Measurements from ENCODE around the gene AKT1. TPM values are rescaled to one million over a fixed set of nuclear protein-coding genes. Genes with fewer than 3 reads are reported as not detected.
A peak's percentile ranks its signal among the peaks of the same experiment; 100 is the strongest.
"Not testable (repeated sequence)": the region's sequence is repeated elsewhere in the genome, so short reads cannot be mapped to it uniquely, and the experiment has no call there.

The AKT1 gene
- total and polyA plus RNA-seq, 7 donors: 86.2 to 180 (median 116) TPM

- peak; percentile 34 for DNase-seq
- WGBS, 2 donors: 84 to 88% methylated on average over 9 of the region's 9 CpGs
- Histone ChIP-seq H3K27ac (no peak overlapping the region), H3K4me1 (peaks cover 0 to 45% (median 39%) of the 10 kb centered on the region in 4 donors), H3K4me3 (no peak overlapping the region), H3K9me3 (no peaks in the 10 kb centered on the region), H3K27me3 (no peaks in the 10 kb centered on the region), H3K36me3 (no peaks in the 10 kb centered on the region)
- intact Hi-C loops (cut with DNase I): no loop called here
- TF ChIP-seq EP300 (IDR thresholded peaks at IDR 0.05) (no peak), POLR2AphosphoS5 (IDR thresholded peaks at IDR 0.05) (no peak), CTCF (IDR thresholded peaks at IDR 0.05) (no peak), POLR2A (IDR thresholded peaks at IDR 0.05) (no peak)
Observed at GRCh38 chr14:104818714-104819161, 23.2 kb upstream of the AKT1 start.

GRCh38 chr14:104817930-104818713, 22.6 kb upstream of the AKT1 start:
- Histone ChIP-seq H3K27me3 (no peaks in the 10 kb centered on the region), H3K9me3 (no peaks in the 10 kb centered on the region), H3K36me3 (no peaks in the 10 kb centered on the region), H3K4me1 (peaks cover 0 to 50% (median 39%) of the 10 kb centered on the region in 4 donors), H3K27ac (no peak overlapping the region), H3K4me3 (no peak overlapping the region)
- TF ChIP-seq POLR2A (IDR thresholded peaks at IDR 0.05): no peak
- TF ChIP-seq POLR2AphosphoS5 (IDR thresholded peaks at IDR 0.05): no peak
- TF ChIP-seq CTCF (IDR thresholded peaks at IDR 0.05): no peak
- TF ChIP-seq EP300 (IDR thresholded peaks at IDR 0.05): no peak
- peak; percentile 64 for DNase-seq
- 89 to 95% methylated on average over 8 of the region's 8 CpGs for WGBS, 2 donors
- intact Hi-C loops (cut with DNase I): no loop called here

- no peaks in the 10 kb centered on the region for H3K27me3 ChIP-seq
- no peak for TF ChIP-seq POLR2AphosphoS5 (IDR thresholded peaks at IDR 0.05)
- peak overlapping the region; percentile 93 to 98 (median 95) for H3K27ac ChIP-seq
- WGBS, 2 donors: 5% methylated on average over 8 of the region's 8 CpGs
- no peaks in the 10 kb centered on the region for H3K36me3 ChIP-seq
- DNase-seq: peak; percentile 74
- no peaks in the 10 kb centered on the region for H3K9me3 ChIP-seq
- intact Hi-C loops (cut with DNase I): no loop called here
- H3K4me3 ChIP-seq: peak overlapping the region; percentile 73 to 89 (median 83)
- H3K4me1 ChIP-seq: peaks cover 0 to 48% (median 38%) of the 10 kb centered on the region in 4 donors
Observed at GRCh38 chr14:104816616-104816884, 21.0 kb upstream of the AKT1 start.

- H3K27me3 ChIP-seq; H3K36me3 ChIP-seq; H3K9me3 ChIP-seq; intact Hi-C loops (cut with DNase I): not testable (repeated sequence)
- peak; percentile 46 for DNase-seq
- peak overlapping the region in 3 of 4 donors; percentile 73 to 89 (median 82) for H3K4me3 ChIP-seq
- peaks cover 0 to 34% (median 27%) of the 10 kb centered on the region in 4 donors for H3K4me1 ChIP-seq
- peak overlapping the region; percentile 93 to 98 (median 95) for H3K27ac ChIP-seq
- WGBS, 2 donors: 87 to 91% methylated on average over 15 of the region's 15 CpGs
Observed at GRCh38 chr14:104814701-104815100, 19.2 kb upstream of the AKT1 start.

- H3K4me1 ChIP-seq: peaks cover 0 to 34% (median 27%) of the 10 kb centered on the region in 4 donors
- H3K27me3 ChIP-seq: no peaks in the 10 kb centered on the region
- intact Hi-C loops (cut with DNase I): no loop called here
- H3K4me3 ChIP-seq: no peak overlapping the region
- TF ChIP-seq CTCF (IDR thresholded peaks at IDR 0.05) (no peak), EP300 (IDR thresholded peaks at IDR 0.05) (no peak), POLR2AphosphoS5 (IDR thresholded peaks at IDR 0.05) (no peak)
- H3K36me3 ChIP-seq: no peaks in the 10 kb centered on the region
- H3K27ac ChIP-seq: no peak overlapping the region
- DNase-seq: peak; percentile 29
- WGBS, 2 donors: 88 to 90% methylated on average over 7 of the region's 7 CpGs
- H3K9me3 ChIP-seq: no peaks in the 10 kb centered on the region
Observed at GRCh38 chr14:104813286-104813685, 17.7 kb upstream of the AKT1 start.

- no peak for DNase-seq
- no peaks in the 10 kb centered on the region for H3K27me3 ChIP-seq
- intact Hi-C loops (cut with DNase I): no loop called here
- H3K27ac ChIP-seq: no peak overlapping the region
- H3K4me1 ChIP-seq: peaks cover 0 to 26% (median 17%) of the 10 kb centered on the region in 4 donors
- H3K9me3 ChIP-seq: no peaks in the 10 kb centered on the region
- TF ChIP-seq EP300 (IDR thresholded peaks at IDR 0.05) (no peak), POLR2A (IDR thresholded peaks at IDR 0.05) (no peak), CTCF (IDR thresholded peaks at IDR 0.05) (no peak), POLR2AphosphoS5 (IDR thresholded peaks at IDR 0.05) (no peak)
- H3K4me3 ChIP-seq: no peak overlapping the region
- 91 to 92% methylated on average over 11 of the region's 11 CpGs for WGBS, 2 donors
- H3K36me3 ChIP-seq: no peaks in the 10 kb centered on the region
Observed at GRCh38 chr14:104810316-104810715, 14.8 kb upstream of the AKT1 start.
